ENCODE data around the gene TCOF1. TPM values are rescaled to one million over a fixed set of nuclear protein-coding genes. Genes with fewer than 3 reads are reported as not detected.

The TCOF1 gene
- total RNA-seq, 1 experiment from 2014 or later = 108 TPM

DNA sequence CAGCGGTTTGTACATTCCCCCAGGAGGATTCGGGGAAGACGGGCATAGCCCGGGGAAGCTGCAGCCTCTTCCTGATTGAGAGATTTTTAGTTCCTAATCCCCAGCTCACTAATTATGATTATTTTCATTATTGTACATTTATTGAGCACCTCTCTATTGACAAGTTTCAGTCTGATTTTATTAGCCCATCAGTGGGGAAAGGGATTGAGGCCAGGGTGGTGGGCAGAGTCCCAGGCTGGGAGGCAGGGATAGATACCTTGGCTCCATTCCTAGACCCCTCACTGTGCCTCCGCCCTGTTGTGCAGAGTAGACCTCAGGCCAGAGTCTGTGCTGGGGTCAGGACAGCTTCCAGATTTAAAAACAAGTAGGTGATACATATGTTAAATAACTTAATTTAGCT lies 27.2 kb downstream of the TCOF1 start:
- no peak for DNase-seq
- no peak overlapping the region for H3K4me3 ChIP-seq (ENCODE audit: insufficient read depth, low read depth, low read length)
- peaks cover 72% of the 10 kb centered on the region for H3K36me3 ChIP-seq (replicated peaks; ENCODE audit: control insufficient read depth, insufficient read depth, low read length)
- no peaks in the 10 kb centered on the region for H3K27me3 ChIP-seq (ENCODE audit: control insufficient read depth, insufficient read depth, low read length)

DNA sequence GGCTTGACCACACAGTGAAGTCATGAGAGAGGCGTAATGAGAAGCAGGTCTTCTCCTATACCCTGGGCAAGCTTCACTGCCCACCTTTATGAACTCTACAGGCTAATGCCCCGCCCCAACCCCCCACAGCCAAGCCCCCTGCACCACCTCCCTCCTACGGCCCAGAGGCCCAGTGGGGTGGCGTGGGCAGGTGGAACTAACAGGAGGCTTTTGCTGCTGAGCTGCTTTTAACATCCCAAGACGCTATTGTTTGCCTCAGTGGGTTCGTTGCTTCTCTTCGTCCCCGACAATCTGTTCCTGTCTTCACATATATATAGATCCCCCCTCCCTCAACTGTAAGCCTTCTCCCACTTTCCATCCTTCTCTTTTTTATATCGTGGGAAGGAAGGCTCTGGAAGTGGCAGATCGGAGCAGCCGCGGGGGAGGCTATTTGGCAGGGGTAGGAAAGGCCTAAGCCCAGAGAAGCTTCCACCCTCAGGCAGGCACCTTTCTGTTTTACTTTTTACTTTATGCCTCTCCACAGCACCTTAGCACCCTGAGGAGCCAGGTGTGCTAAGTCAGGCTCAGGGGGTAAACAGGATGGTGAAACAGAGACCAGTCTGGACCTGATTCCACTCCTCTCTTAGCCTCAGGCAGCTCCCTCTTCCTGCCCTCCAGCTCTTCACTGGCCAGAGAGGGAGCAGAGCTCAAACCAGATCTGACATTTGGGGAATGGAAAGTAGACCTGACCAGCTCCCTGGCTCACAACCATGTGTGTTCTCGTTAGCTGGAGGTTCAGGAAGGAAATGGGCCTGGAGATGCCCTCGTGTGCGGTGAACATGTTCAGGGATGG lies 28.7 kb downstream of the TCOF1 start:
- Histone ChIP-seq H3K36me3 (replicated peaks; ENCODE audit: control insufficient read depth, insufficient read depth, low read length) (peaks cover 75% of the 10 kb centered on the region), H3K4me3 (ENCODE audit: insufficient read depth, low read depth, low read length) (no peak overlapping the region), H3K27me3 (ENCODE audit: control insufficient read depth, insufficient read depth, low read length) (no peaks in the 10 kb centered on the region)
- peak; percentile 34 for DNase-seq

DNA sequence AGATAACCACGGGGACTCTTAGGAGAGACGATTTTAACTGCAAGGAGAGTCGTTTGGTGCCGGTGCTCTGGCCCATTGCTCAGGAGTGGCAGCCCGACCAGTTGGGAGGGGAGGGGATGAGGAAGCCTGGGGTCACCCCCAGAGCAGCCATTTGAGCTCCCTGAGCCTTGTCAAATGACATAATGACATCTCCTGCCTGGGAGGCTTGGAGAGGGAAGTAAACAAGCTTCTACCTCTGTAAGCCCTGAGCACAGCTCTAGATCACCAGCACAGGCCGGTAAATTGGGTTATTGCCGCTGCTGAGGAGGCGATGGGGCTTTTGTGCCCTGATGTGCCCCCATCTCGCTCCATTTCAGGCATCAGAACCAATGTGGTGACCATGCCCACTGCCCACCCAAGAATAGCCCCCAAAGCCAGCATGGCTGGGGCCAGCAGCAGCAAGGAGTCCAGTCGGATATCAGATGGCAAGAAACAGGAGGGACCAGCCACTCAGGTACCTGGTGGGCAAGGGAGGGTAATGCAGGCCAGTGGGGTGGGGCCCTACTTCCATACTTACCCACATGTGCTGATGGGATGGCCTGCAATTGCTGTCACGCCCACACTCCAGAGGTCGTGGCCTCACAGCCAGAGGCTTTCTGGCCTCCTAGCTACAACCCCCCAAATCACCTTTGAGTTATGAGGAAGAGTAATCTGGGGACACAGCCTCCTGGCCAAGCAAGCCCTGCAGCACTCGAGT lies 32.2 kb downstream of the TCOF1 start:
- Histone ChIP-seq H3K4me3 (ENCODE audit: insufficient read depth, low read depth, low read length) (no peak overlapping the region), H3K27me3 (ENCODE audit: control insufficient read depth, insufficient read depth, low read length) (no peaks in the 10 kb centered on the region), H3K36me3 (replicated peaks; ENCODE audit: control insufficient read depth, insufficient read depth, low read length) (peaks cover 78% of the 10 kb centered on the region)
- DNase-seq = no peak

DNA sequence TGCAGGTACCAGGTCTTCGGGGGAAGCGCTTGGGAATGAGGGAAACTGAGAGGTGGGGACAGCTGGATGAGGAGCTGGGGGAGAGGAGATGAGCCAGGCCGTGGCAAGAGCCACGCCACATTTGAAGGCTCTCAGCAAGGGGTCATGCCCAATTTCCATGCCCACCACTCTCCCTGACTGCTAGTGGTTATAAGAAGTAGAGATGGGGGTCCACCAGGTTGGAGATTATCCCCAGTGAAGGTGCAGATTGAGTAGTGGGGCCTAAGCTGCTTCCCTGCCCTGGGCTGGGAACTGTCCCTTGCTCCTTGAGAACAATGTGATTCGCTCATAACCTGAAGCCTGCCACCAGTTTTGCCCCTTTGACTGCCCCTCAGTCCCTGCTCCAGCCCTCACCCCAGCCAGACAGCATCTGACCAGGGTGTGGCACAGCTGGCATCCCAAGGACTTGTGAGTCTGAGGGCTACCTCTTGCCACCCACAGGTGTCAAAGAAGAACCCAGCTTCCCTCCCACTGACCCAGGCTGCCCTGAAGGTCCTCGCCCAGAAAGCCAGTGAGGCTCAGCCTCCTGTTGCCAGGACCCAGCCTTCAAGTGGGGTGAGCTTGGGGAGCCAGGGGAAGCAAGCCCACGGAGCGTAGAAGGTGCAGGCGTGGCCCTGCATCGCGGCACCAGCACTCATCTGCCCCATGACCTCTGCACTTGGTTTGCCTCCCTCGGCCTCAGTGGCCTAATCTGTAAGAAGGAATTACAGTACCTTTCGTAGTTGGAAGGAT lies 33.8 kb downstream of the TCOF1 start:
- peaks cover 81% of the 10 kb centered on the region for H3K36me3 ChIP-seq (replicated peaks; ENCODE audit: control insufficient read depth, insufficient read depth, low read length)
- no peak overlapping the region for H3K4me3 ChIP-seq (ENCODE audit: insufficient read depth, low read depth, low read length)
- DNase-seq = no peak
- no peaks in the 10 kb centered on the region for H3K27me3 ChIP-seq (ENCODE audit: control insufficient read depth, insufficient read depth, low read length)

DNA sequence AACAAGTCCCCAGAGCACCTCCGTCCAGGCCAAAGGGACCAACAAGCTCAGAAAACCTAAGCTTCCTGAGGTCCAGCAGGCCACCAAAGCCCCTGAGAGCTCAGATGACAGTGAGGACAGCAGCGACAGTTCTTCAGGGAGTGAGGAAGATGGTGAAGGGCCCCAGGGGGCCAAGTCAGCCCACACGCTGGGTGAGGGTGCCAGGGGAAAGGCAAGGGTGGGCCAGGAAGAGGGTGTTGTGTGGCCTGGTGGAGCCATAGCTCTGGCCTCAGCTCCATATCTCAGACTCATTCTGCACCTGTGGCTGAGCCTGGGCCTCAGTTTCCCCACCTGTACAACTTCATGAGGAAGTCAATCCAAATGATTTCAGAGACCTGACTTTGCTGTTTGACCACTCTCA lies 34.5 kb downstream of the TCOF1 start:
- peaks cover 79% of the 10 kb centered on the region for H3K36me3 ChIP-seq (replicated peaks; ENCODE audit: control insufficient read depth, insufficient read depth, low read length)
- no peaks in the 10 kb centered on the region for H3K27me3 ChIP-seq (ENCODE audit: control insufficient read depth, insufficient read depth, low read length)
- DNase-seq = no peak
- no peak overlapping the region for H3K4me3 ChIP-seq (ENCODE audit: insufficient read depth, low read depth, low read length)

DNA sequence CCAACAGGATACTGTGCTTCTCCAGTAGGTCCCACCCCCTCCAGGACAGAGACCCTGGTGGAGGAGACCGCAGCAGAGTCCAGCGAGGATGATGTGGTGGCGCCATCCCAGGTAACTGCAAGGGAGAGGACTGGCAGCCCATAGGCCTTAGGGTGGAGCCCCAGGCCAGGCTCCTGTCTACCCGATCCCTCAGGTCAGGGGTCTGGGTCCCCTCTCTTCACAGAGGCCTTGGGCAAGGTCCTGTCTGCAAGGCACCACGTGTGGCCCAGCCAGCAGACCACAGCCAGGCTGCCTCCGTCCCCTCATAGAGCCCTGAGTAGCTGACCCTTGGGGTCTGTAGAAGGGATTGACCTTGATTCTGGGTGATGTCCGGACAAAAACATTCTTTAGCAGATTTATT lies 35.2 kb downstream of the TCOF1 start:
- peaks cover 77% of the 10 kb centered on the region for H3K36me3 ChIP-seq (replicated peaks; ENCODE audit: control insufficient read depth, insufficient read depth, low read length)
- H3K4me3 ChIP-seq (ENCODE audit: insufficient read depth, low read depth, low read length) = no peak overlapping the region
- DNase-seq = no peak
- H3K27me3 ChIP-seq (ENCODE audit: control insufficient read depth, insufficient read depth, low read length) = no peaks in the 10 kb centered on the region

DNA sequence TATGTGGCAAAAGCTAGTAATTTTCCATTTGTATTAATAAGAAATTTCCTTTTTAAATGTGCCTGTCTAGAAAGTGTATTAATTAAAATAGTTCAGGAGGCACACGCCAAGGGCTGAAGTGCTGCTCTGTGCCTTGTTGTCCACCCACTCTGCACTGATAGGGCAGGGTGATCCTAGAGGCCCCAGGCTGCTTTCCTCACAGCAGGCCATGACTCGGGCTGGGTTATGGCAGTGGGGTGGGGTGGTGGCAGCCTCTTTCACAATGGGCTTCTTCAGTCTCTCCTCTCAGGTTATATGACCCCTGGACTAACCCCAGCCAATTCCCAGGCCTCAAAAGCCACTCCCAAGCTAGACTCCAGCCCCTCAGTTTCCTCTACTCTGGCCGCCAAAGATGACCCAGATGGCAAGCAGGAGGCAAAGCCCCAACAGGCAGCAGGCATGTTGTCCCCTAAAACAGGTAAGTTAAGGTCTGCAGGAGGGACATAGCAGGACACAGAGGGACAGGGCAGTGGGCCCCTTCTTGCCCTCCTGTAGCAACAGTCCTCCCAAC lies 35.7 kb downstream of the TCOF1 start:
- peaks cover 72% of the 10 kb centered on the region for H3K36me3 ChIP-seq (replicated peaks; ENCODE audit: control insufficient read depth, insufficient read depth, low read length)
- DNase-seq = no peak

DNA sequence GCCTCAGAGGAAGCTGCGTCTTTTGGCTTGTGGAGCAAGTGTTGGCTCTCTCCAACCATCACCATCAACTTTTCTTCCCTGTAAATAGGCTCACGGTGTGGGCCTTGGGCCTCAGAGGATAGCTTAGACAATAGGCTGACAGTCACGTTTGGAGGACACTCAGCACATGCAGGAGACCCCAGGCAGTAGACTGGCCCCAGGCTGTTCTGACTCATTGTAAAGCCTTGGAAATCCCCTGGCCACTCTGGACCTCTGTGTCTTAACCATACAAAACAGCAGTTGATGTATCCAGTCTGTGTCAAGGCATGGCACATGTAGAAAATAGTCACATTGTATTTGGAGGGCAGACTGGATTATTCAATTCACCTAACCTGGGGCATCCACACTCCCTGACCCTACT lies 36.6 kb downstream of the TCOF1 start:
- no peak for DNase-seq
- Histone ChIP-seq H3K36me3 (replicated peaks; ENCODE audit: control insufficient read depth, insufficient read depth, low read length) (peaks cover 79% of the 10 kb centered on the region), H3K27me3 (ENCODE audit: control insufficient read depth, insufficient read depth, low read length) (no peaks in the 10 kb centered on the region), H3K4me3 (ENCODE audit: insufficient read depth, low read depth, low read length) (no peak overlapping the region)

More for the DNA sequence above, 35.7 kb downstream of the TCOF1 start:
- no peak overlapping the region for H3K4me3 ChIP-seq (ENCODE audit: insufficient read depth, low read depth, low read length)
- no peaks in the 10 kb centered on the region for H3K27me3 ChIP-seq (ENCODE audit: control insufficient read depth, insufficient read depth, low read length)

DNA sequence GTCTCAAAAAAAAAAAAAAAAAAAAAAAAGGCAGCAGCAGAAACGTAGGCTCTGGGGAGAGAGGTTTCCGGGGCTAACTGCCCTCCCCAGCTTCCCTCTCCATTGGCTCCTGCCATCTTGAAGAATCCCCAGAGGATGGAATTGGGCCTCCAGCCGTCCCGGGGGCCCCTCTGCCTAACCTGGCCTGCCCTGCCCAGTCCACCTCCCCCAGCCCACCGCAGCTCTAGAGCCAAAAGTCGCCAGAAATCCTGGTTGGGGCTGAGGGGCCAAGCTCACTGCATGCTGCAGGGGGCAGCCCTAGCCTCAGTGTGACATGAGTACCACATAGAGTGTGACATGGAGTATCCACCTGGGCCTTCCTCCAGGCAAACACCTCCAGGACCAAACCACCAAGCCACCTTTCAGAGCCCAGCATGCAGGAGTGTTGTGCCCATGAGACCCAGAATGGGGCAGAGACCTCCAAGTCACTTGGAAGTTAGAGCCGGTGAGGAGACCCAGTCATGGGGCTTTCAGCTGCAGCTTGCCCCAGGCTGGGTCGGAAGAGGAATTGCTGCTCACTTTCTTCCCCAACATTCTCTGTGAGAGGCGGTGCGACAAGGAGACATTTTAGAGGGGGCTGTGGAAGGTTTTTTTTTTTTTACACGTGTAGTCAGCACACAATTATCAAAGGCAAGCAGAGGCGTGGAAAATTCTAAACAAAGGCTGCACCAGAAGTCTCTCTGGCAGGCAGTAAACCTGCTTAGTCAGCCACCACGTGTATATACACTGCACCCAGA lies 37.6 kb downstream of the TCOF1 start:
- Histone ChIP-seq H3K27me3 (ENCODE audit: control insufficient read depth, insufficient read depth, low read length) (no peaks in the 10 kb centered on the region), H3K4me3 (ENCODE audit: insufficient read depth, low read depth, low read length) (no peak overlapping the region), H3K36me3 (replicated peaks; ENCODE audit: control insufficient read depth, insufficient read depth, low read length) (peaks cover 79% of the 10 kb centered on the region)
- no peak for DNase-seq

DNA sequence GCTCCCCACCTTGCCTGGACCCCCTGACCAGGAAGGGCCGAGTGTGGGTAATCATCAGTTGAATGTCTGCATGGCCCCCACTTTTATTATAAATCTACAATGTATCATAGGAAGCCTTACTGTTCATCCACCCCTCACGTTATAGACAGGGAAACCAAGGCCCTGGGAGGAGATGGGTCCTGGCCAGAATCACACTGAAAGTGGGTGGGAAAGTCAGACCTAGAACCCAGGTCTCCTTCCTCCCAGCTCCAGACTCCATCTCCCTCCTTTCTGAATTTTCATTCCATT lies 38.1 kb downstream of the TCOF1 start:
- H3K4me3 ChIP-seq (ENCODE audit: insufficient read depth, low read depth, low read length) = no peak overlapping the region
- DNase-seq = no peak
- peaks cover 77% of the 10 kb centered on the region for H3K36me3 ChIP-seq (replicated peaks; ENCODE audit: control insufficient read depth, insufficient read depth, low read length)
- no peaks in the 10 kb centered on the region for H3K27me3 ChIP-seq (ENCODE audit: control insufficient read depth, insufficient read depth, low read length)

GRCh38 chr5:150396267-150396666 lies 38.8 kb downstream of the TCOF1 start:
- Histone ChIP-seq H3K36me3 (replicated peaks; ENCODE audit: control insufficient read depth, insufficient read depth, low read length) (peaks cover 72% of the 10 kb centered on the region), H3K27me3 (ENCODE audit: control insufficient read depth, insufficient read depth, low read length) (no peaks in the 10 kb centered on the region), H3K4me3 (ENCODE audit: insufficient read depth, low read depth, low read length) (no peak overlapping the region)
- no peak for DNase-seq

DNA sequence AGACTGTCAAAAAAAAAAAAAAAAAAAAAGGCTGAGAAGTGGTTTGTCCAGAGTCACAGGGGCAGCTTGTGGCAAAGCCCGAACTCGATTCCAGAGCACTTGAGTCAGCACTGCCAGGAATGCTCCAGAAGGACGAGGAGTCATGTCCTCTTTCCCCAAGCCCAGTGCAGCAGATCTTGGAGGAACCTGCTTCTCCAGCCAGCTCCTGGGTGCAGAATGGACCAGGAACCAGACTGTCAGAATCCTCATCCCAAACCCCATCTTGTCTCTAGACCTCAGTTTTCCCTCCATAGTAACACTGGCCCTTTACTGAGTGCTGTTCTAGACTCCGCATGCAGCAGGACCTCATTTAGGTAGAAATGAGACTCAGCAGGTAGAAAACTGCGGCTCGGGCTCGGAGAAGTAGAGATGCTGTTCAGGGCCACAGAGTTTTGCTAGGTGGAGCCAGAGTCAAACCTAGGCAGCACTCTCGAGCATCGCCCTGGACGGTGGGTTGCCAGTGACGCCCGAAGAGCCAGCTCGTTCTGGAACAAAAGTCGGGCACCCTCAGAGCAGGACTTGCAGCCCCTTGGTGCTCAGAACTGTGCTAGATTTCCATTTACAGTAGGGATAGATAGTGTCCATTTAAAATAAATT lies 39.8 kb downstream of the TCOF1 start:
- no peak for DNase-seq
- Histone ChIP-seq H3K27me3 (ENCODE audit: control insufficient read depth, insufficient read depth, low read length) (no peaks in the 10 kb centered on the region), H3K36me3 (replicated peaks; ENCODE audit: control insufficient read depth, insufficient read depth, low read length) (peaks cover 62% of the 10 kb centered on the region), H3K4me3 (ENCODE audit: insufficient read depth, low read depth, low read length) (no peak overlapping the region)

- no peak for DNase-seq
- Histone ChIP-seq H3K27me3 (ENCODE audit: control insufficient read depth, insufficient read depth, low read length) (no peaks in the 10 kb centered on the region), H3K36me3 (replicated peaks; ENCODE audit: control insufficient read depth, insufficient read depth, low read length) (peaks cover 56% of the 10 kb centered on the region), H3K4me3 (ENCODE audit: insufficient read depth, low read depth, low read length) (no peak overlapping the region)
These were observed 40.6 kb downstream of the TCOF1 start for GRCh38 chr5:150397782-150398721.

All from H7 (cell line).